HL-60 (cell line): ENCODE measurements around the gene ZBTB7C.

Experiments
- CTCF ChIP-seq: IDR thresholded peaks from one replicate; pipeline ENCODE4 v1.5.1; 2011; ENCODE audit warnings: low read length, control low read depth, inconsistent platforms; ENCODE audit not compliant: insufficient read depth
- GABPA ChIP-seq: IDR thresholded peaks from 2 replicates; pipeline ENCODE4 v1.6.1; 2012; ENCODE audit warnings: low read depth
- POLR2AphosphoS5 ChIP-seq: IDR thresholded peaks from 2 replicates; pipeline ENCODE4 v1.6.1; 2012; ENCODE audit warnings: low read depth
- SPI1 ChIP-seq: IDR thresholded peaks from 2 replicates; pipeline ENCODE4 v1.6.1; 2012; ENCODE audit warnings: low read depth, mild to moderate bottlenecking, borderline replicate concordance
- TF ChIP-seq, protein P1 (sequence below): IDR thresholded peaks from 2 replicates; pipeline ENCODE4 v1.6.1; 2012; ENCODE audit warnings: low read depth; ENCODE audit not compliant: insufficient replicate concordance

DNA sequence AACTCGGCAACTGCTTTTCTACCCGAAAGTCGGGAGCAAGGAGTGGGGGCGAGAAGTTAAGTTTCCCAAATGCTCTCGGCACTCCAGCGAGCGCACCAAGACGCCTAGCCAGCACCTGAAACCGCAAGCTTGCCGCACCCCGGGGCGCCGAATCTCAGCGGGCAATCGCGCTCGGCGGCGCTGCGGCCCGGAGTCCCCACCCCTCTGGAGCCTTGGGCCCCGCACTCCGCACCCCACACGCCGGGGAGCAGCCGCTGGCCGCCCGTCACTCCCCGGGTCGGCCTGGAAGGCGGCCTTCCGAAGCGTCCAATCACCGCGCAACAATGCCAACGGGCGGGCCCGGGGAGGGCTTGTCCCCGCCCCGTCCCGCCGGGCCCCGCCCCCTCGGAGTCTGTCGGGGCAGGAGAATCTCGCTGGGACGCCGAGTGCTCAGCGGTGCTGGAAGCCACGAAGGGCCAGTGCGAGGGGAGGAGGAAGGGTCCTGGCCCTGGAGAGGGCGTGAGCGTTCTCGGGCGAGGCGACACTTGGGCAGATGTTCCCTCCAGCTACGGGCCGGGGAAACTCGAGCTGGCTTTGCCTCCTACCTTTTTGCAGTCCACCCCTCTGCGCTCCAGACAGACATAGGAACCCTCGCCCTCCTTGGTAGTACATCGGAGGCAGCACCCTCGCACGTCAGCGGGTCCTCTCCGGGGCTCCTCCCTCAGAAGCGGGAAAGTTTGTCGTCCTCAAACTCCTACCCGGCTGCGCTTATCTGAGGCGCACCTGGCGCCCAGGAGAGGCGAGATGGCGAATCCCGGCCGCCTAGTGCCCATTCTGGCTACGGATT is 1.1 kb upstream of the ZBTB7C start:
- TF ChIP-seq CTCF, result no peak
- no peak for TF ChIP-seq GABPA
- TF ChIP-seq POLR2AphosphoS5, result no peak
- TF ChIP-seq, protein P1, sequence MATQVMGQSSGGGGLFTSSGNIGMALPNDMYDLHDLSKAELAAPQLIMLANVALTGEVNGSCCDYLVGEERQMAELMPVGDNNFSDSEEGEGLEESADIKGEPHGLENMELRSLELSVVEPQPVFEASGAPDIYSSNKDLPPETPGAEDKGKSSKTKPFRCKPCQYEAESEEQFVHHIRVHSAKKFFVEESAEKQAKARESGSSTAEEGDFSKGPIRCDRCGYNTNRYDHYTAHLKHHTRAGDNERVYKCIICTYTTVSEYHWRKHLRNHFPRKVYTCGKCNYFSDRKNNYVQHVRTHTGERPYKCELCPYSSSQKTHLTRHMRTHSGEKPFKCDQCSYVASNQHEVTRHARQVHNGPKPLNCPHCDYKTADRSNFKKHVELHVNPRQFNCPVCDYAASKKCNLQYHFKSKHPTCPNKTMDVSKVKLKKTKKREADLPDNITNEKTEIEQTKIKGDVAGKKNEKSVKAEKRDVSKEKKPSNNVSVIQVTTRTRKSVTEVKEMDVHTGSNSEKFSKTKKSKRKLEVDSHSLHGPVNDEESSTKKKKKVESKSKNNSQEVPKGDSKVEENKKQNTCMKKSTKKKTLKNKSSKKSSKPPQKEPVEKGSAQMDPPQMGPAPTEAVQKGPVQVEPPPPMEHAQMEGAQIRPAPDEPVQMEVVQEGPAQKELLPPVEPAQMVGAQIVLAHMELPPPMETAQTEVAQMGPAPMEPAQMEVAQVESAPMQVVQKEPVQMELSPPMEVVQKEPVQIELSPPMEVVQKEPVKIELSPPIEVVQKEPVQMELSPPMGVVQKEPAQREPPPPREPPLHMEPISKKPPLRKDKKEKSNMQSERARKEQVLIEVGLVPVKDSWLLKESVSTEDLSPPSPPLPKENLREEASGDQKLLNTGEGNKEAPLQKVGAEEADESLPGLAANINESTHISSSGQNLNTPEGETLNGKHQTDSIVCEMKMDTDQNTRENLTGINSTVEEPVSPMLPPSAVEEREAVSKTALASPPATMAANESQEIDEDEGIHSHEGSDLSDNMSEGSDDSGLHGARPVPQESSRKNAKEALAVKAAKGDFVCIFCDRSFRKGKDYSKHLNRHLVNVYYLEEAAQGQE, result no peak
- no peak for TF ChIP-seq SPI1
